Lung microvascular endothelial cell (primary cell): ENCODE results near the gene APOC4. TPM values are rescaled to one million over a fixed set of nuclear protein-coding genes. Genes with fewer than 3 reads are reported as not detected.

Experiments used
- DNase-seq, 2 donors: peaks; one replicate each; pipeline versions ENCODE4 v3.0.0 to v3.0.0-alpha.2; 2010; ENCODE audit warnings: low read depth in 2 of 2
- total RNA-seq: library from RNA; depleted of rRNA; stranded (reverse); fragments of >200 nt; gene quantifications from 2 replicates; pipeline ENCODE4 v1.2.1, GENCODE V29; 2014

APOC4 gene
- total RNA-seq, 1 donor from 2014 or later: not detected

- DNase-seq: no peak
Measured at GRCh38 chr19:44993526-44993925, 51.5 kb downstream of the APOC4 start.

- no peak for DNase-seq
Measured at GRCh38 chr19:44993926-44994537, 52.0 kb downstream of the APOC4 start.

Other genes starting within 250 kb of the APOC4 start
- under 0.01 TPM in 1 of 2 replicates, not detected in the other for gene CEACAM16, start 243.1 kb upstream of the APOC4 start, total RNA-seq
- gene BCL3, start 193.5 kb upstream of the APOC4 start, total RNA-seq: 0.99 and 2.0 TPM in 2 replicates
- gene CBLC, start 164.3 kb upstream of the APOC4 start, total RNA-seq: not detected in 2 replicates
- 11.8 and 34.3 TPM in 2 replicates for gene BCAM, start 133.1 kb upstream of the APOC4 start, total RNA-seq
- 85.4 and 118 TPM in 2 replicates for gene NECTIN2, start 95.9 kb upstream of the APOC4 start, total RNA-seq
- gene TOMM40, start 51.0 kb upstream of the APOC4 start, total RNA-seq: 31.5 and 33.6 TPM in 2 replicates
- 1.3 and 2.4 TPM in 2 replicates for gene APOE, start 36.4 kb upstream of the APOC4 start, total RNA-seq
- 0.60 and 1.3 TPM in 2 replicates for gene APOC1, start 27.6 kb upstream of the APOC4 start, total RNA-seq
- not detected in 2 replicates for gene APOC2, start 3.8 kb downstream of the APOC4 start, total RNA-seq
- 29.2 and 46.6 TPM in 2 replicates for gene CLPTM1, start 13.1 kb downstream of the APOC4 start, total RNA-seq
- gene RELB, start 59.2 kb downstream of the APOC4 start, total RNA-seq: 8.1 and 11.1 TPM in 2 replicates
- gene CLASRP, start 96.8 kb downstream of the APOC4 start, total RNA-seq: 5.9 and 9.1 TPM in 2 replicates
- under 0.01 TPM in 2 replicates for gene ZNF296, start 134.2 kb downstream of the APOC4 start, total RNA-seq
- gene GEMIN7, start 137.0 kb downstream of the APOC4 start, total RNA-seq: 15.5 and 17.0 TPM in 2 replicates
- 16.3 and 24.0 TPM in 2 replicates for gene PPP1R37, start 150.9 kb downstream of the APOC4 start, total RNA-seq
- 0.20 and 0.22 TPM in 2 replicates for gene NKPD1, start 218.7 kb downstream of the APOC4 start, total RNA-seq
- 22.9 and 36.1 TPM in 2 replicates for gene TRAPPC6A, start 236.0 kb downstream of the APOC4 start, total RNA-seq
- 2.0 and 3.8 TPM in 2 replicates for gene BLOC1S3, start 236.5 kb downstream of the APOC4 start, total RNA-seq